Measurements from ENCODE around the gene PLAA. TPM values are rescaled to one million over a fixed set of nuclear protein-coding genes. Genes with fewer than 3 reads are reported as not detected.

Gene PLAA
- total and polyA plus RNA-seq, 10 of the 15 experiments (the other 5 are each of a cell fraction or from before 2014, with no cell fraction given) = 5.6 to 42.4 (median 34.1) TPM

DNA sequence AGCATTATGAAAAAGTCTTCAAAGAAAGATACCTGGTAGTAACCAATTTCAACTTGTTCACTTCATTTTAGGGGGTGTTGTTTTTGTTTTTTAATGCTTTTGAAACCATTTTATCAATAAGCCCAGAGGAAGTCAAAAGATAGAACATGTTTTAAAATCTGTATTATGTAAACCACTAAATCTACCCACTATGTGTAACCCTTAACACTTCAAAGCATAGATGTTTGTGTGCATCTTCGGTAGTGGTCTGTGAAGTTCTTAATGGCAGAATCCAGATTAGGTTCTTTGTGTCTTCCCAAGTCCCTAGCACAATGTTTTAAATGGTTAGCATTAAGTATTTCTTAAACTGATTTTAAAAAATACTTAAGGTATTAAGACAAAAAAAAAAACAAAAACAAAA lies 6.3 kb downstream of the PLAA start (continued):
- TF ChIP-seq, protein P1, sequence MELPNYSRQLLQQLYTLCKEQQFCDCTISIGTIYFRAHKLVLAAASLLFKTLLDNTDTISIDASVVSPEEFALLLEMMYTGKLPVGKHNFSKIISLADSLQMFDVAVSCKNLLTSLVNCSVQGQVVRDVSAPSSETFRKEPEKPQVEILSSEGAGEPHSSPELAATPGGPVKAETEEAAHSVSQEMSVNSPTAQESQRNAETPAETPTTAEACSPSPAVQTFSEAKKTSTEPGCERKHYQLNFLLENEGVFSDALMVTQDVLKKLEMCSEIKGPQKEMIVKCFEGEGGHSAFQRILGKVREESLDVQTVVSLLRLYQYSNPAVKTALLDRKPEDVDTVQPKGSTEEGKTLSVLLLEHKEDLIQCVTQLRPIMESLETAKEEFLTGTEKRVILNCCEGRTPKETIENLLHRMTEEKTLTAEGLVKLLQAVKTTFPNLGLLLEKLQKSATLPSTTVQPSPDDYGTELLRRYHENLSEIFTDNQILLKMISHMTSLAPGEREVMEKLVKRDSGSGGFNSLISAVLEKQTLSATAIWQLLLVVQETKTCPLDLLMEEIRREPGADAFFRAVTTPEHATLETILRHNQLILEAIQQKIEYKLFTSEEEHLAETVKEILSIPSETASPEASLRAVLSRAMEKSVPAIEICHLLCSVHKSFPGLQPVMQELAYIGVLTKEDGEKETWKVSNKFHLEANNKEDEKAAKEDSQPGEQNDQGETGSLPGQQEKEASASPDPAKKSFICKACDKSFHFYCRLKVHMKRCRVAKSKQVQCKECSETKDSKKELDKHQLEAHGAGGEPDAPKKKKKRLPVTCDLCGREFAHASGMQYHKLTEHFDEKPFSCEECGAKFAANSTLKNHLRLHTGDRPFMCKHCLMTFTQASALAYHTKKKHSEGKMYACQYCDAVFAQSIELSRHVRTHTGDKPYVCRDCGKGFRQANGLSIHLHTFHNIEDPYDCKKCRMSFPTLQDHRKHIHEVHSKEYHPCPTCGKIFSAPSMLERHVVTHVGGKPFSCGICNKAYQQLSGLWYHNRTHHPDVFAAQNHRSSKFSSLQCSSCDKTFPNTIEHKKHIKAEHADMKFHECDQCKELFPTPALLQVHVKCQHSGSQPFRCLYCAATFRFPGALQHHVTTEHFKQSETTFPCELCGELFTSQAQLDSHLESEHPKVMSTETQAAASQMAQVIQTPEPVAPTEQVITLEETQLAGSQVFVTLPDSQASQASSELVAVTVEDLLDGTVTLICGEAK (IDR thresholded peaks at IDR 0.05; ENCODE audit: borderline replicate concordance) = no peak
- TF ChIP-seq GABPA (IDR thresholded peaks at IDR 0.05; ENCODE audit: low read depth) = no peak
- TF ChIP-seq ZZZ3 (IDR thresholded peaks at IDR 0.05; ENCODE audit: control insufficient read depth, insufficient read length, low read depth) = no peak
- TF ChIP-seq, protein P2, sequence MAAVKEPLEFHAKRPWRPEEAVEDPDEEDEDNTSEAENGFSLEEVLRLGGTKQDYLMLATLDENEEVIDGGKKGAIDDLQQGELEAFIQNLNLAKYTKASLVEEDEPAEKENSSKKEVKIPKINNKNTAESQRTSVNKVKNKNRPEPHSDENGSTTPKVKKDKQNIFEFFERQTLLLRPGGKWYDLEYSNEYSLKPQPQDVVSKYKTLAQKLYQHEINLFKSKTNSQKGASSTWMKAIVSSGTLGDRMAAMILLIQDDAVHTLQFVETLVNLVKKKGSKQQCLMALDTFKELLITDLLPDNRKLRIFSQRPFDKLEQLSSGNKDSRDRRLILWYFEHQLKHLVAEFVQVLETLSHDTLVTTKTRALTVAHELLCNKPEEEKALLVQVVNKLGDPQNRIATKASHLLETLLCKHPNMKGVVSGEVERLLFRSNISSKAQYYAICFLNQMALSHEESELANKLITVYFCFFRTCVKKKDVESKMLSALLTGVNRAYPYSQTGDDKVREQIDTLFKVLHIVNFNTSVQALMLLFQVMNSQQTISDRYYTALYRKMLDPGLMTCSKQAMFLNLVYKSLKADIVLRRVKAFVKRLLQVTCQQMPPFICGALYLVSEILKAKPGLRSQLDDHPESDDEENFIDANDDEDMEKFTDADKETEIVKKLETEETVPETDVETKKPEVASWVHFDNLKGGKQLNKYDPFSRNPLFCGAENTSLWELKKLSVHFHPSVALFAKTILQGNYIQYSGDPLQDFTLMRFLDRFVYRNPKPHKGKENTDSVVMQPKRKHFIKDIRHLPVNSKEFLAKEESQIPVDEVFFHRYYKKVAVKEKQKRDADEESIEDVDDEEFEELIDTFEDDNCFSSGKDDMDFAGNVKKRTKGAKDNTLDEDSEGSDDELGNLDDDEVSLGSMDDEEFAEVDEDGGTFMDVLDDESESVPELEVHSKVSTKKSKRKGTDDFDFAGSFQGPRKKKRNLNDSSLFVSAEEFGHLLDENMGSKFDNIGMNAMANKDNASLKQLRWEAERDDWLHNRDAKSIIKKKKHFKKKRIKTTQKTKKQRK (IDR thresholded peaks at IDR 0.05; ENCODE audit: low read depth, low read length) = no peak
- TF ChIP-seq EED (IDR thresholded peaks at IDR 0.05; ENCODE audit: low read depth) = no peak
- no peak for TF ChIP-seq RBBP5 (conservative IDR thresholded peaks at IDR 0.05)
